ENCODE results near the gene LASP1NB.

The LASP1NB gene

DNA sequence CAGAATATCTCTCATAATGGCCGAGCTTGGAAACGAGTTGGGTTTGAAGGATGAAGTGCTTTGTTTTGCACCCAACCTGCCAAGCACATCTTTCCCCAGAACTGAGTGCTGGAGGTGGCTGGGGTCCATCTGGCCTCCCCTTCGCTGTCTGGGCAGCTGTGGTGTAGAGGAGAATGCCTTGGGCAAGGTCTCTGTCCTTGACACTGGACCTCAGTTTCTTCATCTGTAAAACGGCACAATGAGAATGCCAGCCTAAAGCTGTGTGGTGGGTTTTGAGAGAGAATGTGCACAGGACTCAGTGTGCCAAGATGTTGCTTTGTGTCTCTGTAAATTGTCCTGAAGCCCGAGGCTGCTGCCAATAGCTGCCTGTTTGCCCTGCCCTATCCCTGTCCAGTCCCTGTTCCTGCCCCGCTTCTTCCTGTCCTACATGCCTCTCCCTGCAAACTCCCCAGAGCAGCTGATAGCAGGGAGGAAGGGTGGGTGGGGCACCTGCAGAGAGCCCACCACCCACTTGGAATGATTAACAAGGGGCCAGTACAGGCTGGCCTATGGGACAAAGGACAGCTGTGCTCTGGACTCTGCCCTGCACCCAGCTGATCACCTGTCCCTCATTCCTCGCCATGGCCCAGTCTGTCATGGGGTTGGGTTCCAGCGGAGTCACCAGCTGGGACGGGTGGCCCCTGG, 40.2 kb upstream of the LASP1NB start (continued):
- TF ChIP-seq, protein P1, sequence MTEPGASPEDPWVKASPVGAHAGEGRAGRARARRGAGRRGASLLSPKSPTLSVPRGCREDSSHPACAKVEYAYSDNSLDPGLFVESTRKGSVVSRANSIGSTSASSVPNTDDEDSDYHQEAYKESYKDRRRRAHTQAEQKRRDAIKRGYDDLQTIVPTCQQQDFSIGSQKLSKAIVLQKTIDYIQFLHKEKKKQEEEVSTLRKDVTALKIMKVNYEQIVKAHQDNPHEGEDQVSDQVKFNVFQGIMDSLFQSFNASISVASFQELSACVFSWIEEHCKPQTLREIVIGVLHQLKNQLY (CRISPR knock-in tag; IDR thresholded peaks at IDR 0.05): no peak
- TF ChIP-seq ZNF788 (CRISPR knock-in tag; IDR thresholded peaks at IDR 0.05; ENCODE audit: borderline replicate concordance) (0 out of 2 replicates have a peak, but pooled peaks have one; percentile 17), ESRRA (CRISPR knock-in tag; IDR thresholded peaks at IDR 0.05; ENCODE audit: low read depth) (no peak; the same call in 1 of the 2 replicates), ZNF292 (CRISPR knock-in tag; IDR thresholded peaks at IDR 0.05; ENCODE audit: borderline replicate concordance, low read depth) (peak; percentile 31; the same call in 1 of the 2 replicates), SALL1 (CRISPR knock-in tag; IDR thresholded peaks at IDR 0.05) (0 out of 2 replicates have a peak, but pooled peaks have one; percentile 54), EEA1 (CRISPR knock-in tag; IDR thresholded peaks at IDR 0.05; ENCODE audit: borderline replicate concordance) (no peak), ZFP91 (CRISPR knock-in tag; IDR thresholded peaks at IDR 0.05; ENCODE audit: borderline replicate concordance) (peak; percentile 32; the same call in 1 of the 2 replicates), TAF1 (CRISPR knock-in tag; IDR thresholded peaks at IDR 0.05) (no peak), RXRB (CRISPR knock-in tag; IDR thresholded peaks at IDR 0.05; ENCODE audit: borderline replicate concordance) (0 out of 2 replicates have a peak, but pooled peaks have one; percentile 16), ZSCAN30 (CRISPR knock-in tag; IDR thresholded peaks at IDR 0.05) (no peak), LCORL (IDR thresholded peaks at IDR 0.05) (no peak), LCORL (CRISPR knock-in tag; IDR thresholded peaks at IDR 0.05) (no peak), SKIL (CRISPR knock-in tag; IDR thresholded peaks at IDR 0.05; ENCODE audit: borderline replicate concordance) (0 out of 2 replicates have a peak, but pooled peaks have one; percentile 17), NFYC (CRISPR knock-in tag; IDR thresholded peaks at IDR 0.05) (peak; percentile 27; the same call in 1 of the 2 replicates), SOX6 (IDR thresholded peaks at IDR 0.05) (no peak), SOX6 (CRISPR knock-in tag; IDR thresholded peaks at IDR 0.05) (0 out of 2 replicates have a peak, but pooled peaks have one; percentile 44), RFX1 (IDR thresholded peaks at IDR 0.05) (no peak), NCOR1 (IDR thresholded peaks at IDR 0.05; ENCODE audit: borderline replicate concordance, low read length) (0 out of 2 replicates have a peak, but pooled peaks have one; percentile 67), ZBTB38 (CRISPR knock-in tag; IDR thresholded peaks at IDR 0.05) (peak; percentile 87), ZBTB33 (CRISPR knock-in tag; IDR thresholded peaks at IDR 0.05) (peak; percentile 84), RXRA (CRISPR knock-in tag; IDR thresholded peaks at IDR 0.05) (peak; percentile 22; the same call in 1 of the 2 replicates), NR2F6 (IDR thresholded peaks at IDR 0.05) (0 out of 2 replicates have a peak, but pooled peaks have one; percentile 7), NR2F6 (CRISPR knock-in tag; IDR thresholded peaks at IDR 0.05) (peak; percentile 38; the same call in 1 of the 2 replicates), ZNF446 (CRISPR knock-in tag; IDR thresholded peaks at IDR 0.05) (no peak), SOX13 (IDR thresholded peaks at IDR 0.05) (no peak), SOX13 (CRISPR knock-in tag; conservative IDR thresholded peaks at IDR 0.05 in 1 of 2, IDR thresholded peaks at IDR 0.05 in 1 of 2) (peak in 1 of 2 experiments; percentile 29; a peak in 1 of 4 replicates)

All from HepG2 (cell line).